Measurements from ENCODE around the gene PPP1R15B.

DNA sequence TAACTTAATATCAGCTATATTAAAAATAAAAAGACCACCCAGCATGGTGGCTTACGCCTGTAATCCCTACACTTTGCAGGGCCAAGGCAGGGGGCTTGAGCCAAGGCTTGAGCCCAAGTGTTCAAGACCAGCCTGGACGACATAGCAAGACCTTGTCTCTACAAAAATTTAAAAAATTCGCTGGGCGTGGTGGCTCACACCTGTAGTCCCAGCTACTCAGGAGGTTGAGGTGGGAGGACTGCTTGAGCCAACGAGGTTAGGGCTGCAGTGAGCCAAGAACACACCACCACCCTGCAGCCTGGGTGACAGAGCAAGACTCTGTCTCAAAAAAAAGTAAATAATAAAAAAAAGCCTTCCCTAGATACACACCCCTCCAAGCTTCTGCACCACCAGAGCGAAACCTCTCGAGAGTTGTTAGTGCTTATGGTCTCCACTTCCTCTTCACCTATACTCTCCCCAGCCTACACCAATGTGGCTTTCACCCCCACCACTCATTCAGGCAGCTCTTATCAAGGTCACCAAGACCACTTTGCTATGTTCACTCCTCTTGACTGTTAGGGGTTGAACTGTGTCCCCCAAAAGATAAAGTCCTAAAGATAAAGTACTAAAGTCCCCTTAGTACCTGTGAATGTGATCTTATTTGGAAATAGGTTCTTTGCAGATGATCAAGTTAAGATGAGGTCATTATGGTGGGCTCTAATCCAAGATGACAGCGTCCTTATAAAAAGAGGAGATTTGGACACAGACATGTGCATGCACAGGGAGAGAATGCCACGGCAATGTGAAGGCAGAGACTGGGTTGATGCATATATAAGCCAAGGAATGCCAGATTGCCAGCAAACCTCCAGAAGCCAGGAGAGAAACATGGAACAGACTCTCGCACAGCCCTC, 6.8 kb upstream of the PPP1R15B start:
- TF ChIP-seq CTCF (conservative IDR thresholded peaks at IDR 0.05; ENCODE audit: low read length) (no peak), EZH2phosphoT487 (IDR thresholded peaks at IDR 0.05; ENCODE audit: borderline replicate concordance, low read depth, low read length) (no peak)
